Lower leg skin (tissue), 3 donors: ENCODE measurements around the gene ADCY7.

Source experiments
- CTCF ChIP-seq, 3 donors: fragments of 450-650 bp; IDR thresholded peaks; one replicate each; pipeline ENCODE4 v1.5.1; 2016; ENCODE audit warnings: antibody characterized with exemption in 3 of 3, mild to moderate bottlenecking in 3 of 3, moderate library complexity in 2 of 3
- POLR2A ChIP-seq, 2 donors: fragments of 450-650 bp; IDR thresholded peaks; one replicate each; pipeline ENCODE4 v1.6.1; 2016 to 2017; ENCODE audit warnings: antibody characterized with exemption in 2 of 2, mild to moderate bottlenecking in 1 of 2, moderate library complexity in 1 of 2

DNA sequence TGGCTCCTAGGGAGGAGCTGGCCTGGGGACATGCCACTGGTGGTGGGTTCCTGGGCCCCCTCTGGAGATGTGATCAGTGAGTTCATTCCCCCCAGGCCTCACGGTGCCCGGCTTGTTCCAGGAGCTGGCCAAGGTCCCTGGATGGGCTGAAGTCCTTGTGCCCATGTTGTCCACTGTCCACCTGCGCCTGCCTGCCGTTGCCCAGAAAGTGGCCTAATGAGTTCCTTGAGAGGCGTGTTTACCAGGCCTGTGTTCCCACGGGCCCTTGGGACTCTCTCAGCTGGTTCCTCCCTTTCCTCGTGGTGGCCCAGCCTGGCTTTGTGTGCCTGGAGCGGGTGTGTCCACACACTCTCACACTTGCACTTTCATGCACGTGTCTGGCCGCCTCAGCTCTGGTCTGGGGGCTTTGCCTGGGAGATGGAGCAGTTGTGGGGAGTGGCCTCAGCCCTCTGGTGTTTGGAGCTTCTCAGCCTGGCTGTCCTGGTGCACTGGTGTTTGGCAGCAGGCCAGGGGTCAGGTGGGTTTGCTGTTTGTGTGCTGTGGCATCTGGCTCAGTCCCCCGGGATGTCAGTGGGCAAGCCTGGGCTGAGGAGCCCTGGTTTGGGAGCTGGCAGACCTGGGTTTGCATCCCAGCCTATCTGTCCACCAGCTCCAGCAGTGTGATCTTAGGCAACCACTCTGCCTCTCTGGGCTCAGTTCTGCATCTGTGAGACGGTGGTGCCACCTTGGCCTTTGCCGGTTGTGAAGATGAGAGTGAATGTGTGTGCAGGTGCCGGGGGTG is 18.0 kb downstream of the ADCY7 start:
- no peak for TF ChIP-seq CTCF (IDR thresholded peaks at IDR 0.05)
- no peak for TF ChIP-seq POLR2A (IDR thresholded peaks at IDR 0.05)
